ENCODE results near the gene NARS2.

The NARS2 gene

GRCh38 chr11:78595436-78596130 is 20.9 kb upstream of the NARS2 start:
- no peak for DNase-seq (ENCODE audit: insufficient read length, low spot score)
- no peak for FAIRE-seq
- TF ChIP-seq POLR2A (IDR thresholded peaks at IDR 0.05; ENCODE audit: low read depth, low read length) = no peak

DNA sequence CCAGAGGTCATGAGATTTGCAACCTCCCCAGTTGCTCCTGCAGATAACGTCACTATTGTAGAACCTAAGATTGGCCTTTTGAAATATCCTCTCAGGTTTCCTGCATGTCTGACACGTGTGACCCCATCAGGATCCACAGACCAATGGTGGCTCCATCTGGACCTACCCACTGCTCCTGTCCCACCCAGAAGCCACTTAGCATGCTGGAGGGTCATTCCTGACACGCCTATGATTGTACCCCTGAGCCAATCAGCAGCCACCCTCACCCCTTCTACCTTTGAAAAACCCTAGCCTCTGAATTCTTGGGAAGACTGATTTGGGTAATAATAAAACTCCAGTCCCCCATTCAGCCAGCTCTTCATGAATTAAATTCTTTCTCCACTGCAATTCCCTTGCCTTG is 20.1 kb upstream of the NARS2 start:
- DNase-seq (ENCODE audit: insufficient read length, low spot score) = no peak
- no peak for FAIRE-seq
- TF ChIP-seq POLR2A (IDR thresholded peaks at IDR 0.05; ENCODE audit: low read depth, low read length) = no peak

- TF ChIP-seq POLR2A (IDR thresholded peaks at IDR 0.05; ENCODE audit: low read depth, low read length) = no peak
- FAIRE-seq (no peak), DNase-seq (ENCODE audit: insufficient read length, low spot score) (no peak)
These were observed 13.9 kb upstream of the NARS2 start for GRCh38 chr11:78588517-78588916.

DNA sequence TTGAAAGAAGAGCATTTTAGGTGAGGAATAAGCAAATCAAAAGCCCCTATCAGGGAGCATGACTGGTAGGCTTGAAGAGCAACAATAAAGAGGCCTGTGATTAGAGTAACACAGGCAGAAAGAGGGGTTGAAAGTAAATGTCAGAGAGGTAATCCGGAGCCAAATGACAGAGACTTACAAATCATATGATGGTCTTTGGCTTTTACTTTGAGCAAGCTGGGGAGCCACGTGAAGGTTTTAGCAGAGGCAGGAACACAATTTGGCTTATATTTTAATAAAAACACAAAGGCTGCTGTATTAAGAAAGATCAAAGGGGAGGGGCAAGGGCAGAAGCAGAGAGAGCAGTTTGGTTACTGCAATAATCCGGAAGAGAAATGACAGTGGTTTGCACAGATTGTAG is 12.8 kb upstream of the NARS2 start:
- FAIRE-seq (no peak), DNase-seq (ENCODE audit: insufficient read length, low spot score) (no peak)
- no peak for TF ChIP-seq POLR2A (IDR thresholded peaks at IDR 0.05; ENCODE audit: low read depth, low read length)

- no peak for TF ChIP-seq POLR2A (IDR thresholded peaks at IDR 0.05; ENCODE audit: low read depth, low read length)
These were observed 11.9 kb upstream of the NARS2 start for GRCh38 chr11:78586452-78587046.

DNA sequence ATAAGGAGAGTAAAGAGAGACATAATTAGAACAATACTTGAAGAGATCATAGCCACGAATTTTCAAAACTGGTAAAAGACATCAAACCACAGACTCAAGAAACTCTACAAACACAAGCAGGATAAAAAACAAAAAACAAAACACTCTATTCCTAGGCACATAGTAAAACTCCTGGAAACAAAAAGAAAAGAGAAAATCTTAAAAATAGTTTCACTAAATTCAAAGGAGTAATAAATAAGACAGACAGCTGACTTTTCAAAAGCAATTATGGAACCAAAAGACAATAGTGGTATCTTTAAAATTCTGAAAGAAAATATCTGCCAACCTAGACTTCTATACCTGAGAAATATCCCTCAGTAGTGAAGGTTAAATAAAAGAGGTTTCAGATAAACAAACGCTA is 9.2 kb upstream of the NARS2 start:
- no peak for TF ChIP-seq POLR2A (IDR thresholded peaks at IDR 0.05; ENCODE audit: low read depth, low read length)
- no peak for DNase-seq (ENCODE audit: insufficient read length, low spot score)
- no peak for FAIRE-seq

More at GRCh38 chr11:78586452-78587046, 11.9 kb upstream of the NARS2 start:
- peak; percentile 70 for FAIRE-seq
- DNase-seq (ENCODE audit: insufficient read length, low spot score) = peak; percentile 13

GRCh38 chr11:78577495-78577894 is 2.8 kb upstream of the NARS2 start:
- DNase-seq (ENCODE audit: insufficient read length, low spot score) (no peak), FAIRE-seq (no peak)
- no peak for TF ChIP-seq POLR2A (IDR thresholded peaks at IDR 0.05; ENCODE audit: low read depth, low read length)

DNA sequence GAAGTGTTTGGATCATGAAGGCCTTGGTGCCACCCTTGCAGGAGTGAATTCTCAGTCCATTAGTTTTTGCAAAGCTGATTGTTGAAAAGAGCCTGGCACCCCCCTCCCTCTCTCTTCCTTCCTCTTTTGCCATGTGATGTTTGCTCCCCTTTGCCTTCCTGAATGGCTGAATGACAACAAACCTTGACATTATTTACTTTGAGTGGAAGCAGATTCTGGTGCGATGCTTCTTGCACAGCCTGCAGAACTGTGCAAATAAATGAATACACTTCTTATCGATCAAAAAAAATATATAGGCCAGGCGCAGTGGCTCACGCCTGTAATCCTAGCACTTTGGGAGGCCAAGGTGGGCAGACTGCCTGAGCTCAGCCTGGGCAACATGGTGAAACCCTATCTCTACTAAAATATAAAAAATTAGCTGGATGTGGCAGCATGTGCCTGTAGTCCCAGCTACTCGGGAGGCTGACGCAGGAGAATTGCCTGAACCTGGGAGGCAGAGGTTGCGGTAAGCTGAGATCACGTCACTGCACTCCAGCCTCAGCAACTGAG is 2.0 kb upstream of the NARS2 start:
- no peak for TF ChIP-seq POLR2A (IDR thresholded peaks at IDR 0.05; ENCODE audit: low read depth, low read length)
- no peak for DNase-seq (ENCODE audit: insufficient read length, low spot score)
- no peak for FAIRE-seq

GRCh38 chr11:78575478-78575877 is 814 bp upstream of the NARS2 start:
- no peak for TF ChIP-seq POLR2A (IDR thresholded peaks at IDR 0.05; ENCODE audit: low read depth, low read length)
- DNase-seq (ENCODE audit: insufficient read length, low spot score) = no peak

DNA sequence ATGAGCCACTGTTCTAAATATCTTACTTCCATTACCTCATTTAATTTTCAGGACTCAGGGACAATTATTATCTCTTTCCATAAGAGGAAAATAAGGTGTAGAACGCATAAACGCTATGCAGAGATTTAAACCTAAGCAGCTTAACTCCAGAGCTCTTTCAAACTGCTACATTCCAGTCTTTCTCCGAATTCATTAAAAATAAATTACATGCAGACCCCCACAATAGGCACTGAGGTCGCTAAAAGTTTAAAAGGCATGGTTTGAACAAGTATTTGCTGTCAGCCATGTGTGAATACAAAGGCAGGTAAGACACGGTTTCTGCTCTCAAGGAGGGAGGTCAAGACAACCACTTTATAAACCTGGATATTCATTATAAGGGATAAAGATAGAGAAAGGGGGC is 983 bp downstream of the NARS2 start:
- no peak for DNase-seq (ENCODE audit: insufficient read length, low spot score)

More at GRCh38 chr11:78575478-78575877, 814 bp upstream of the NARS2 start:
- FAIRE-seq = no peak

DNA sequence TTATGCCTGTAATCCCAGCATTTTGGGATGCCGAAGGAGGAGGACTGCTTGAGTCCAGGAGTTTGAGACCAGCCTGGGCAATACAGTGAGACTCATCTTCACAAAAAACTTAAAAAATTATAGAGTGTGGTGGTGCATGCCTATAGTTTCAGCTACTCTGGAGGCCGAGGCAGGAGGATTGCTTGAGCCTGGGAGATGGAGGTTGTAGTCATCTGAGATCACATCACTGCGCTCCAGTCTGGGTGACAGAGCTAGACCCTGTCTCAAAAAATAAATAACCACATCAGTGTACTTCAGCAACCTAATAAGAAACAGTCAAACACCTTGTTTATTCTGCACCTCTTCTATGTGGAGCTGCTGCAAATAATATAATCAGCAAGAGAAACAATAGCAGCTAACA is 1.4 kb downstream of the NARS2 start:
- FAIRE-seq (no peak), DNase-seq (ENCODE audit: insufficient read length, low spot score) (no peak)
- TF ChIP-seq POLR2A (IDR thresholded peaks at IDR 0.05; ENCODE audit: low read depth, low read length) = no peak

More for the DNA sequence above, 983 bp downstream of the NARS2 start:
- TF ChIP-seq POLR2A (IDR thresholded peaks at IDR 0.05; ENCODE audit: low read depth, low read length) = no peak
- FAIRE-seq = no peak

GRCh38 chr11:78572394-78572793 is 2.3 kb downstream of the NARS2 start:
- no peak for FAIRE-seq
- no peak for TF ChIP-seq POLR2A (IDR thresholded peaks at IDR 0.05; ENCODE audit: low read depth, low read length)
- DNase-seq (ENCODE audit: insufficient read length, low spot score) = no peak

DNA sequence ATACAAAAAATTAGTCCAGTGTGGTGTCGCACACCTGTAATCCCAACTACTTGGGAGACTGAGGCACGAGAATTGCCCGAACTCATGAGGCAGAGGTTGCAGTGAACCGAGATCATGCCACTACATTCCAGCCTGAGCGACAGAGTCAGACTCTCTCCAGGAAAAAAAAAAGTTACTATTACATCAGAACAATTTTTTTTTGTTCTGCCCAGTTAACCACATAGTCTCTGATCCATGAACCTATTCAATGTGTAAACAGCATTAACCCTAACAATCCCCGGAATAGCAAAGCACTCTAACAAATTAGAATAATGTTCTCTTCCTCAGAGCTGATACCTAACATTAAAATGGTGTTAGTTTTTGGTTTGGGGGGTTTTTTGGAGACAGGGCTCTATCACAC is 4.6 kb downstream of the NARS2 start:
- FAIRE-seq (no peak), DNase-seq (ENCODE audit: insufficient read length, low spot score) (no peak)
- TF ChIP-seq POLR2A (IDR thresholded peaks at IDR 0.05; ENCODE audit: low read depth, low read length) = no peak

DNA sequence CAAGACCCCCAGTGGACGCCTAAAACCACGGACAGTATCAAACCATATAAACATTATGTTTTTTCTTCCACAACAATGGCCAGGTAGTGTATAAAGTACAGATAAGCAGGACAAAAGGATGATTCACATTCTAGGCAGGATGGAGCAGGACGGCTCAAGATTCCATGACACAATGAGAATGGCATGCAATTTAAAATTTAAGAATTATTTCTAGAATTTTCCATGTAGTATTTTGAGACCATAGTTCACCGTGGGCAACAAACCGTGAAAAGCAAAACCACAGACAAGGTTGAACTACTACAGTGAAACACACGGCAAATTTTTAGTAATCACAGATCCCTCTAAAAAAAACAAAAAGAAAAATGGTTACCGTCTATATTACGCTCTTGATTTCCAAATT is 7.5 kb downstream of the NARS2 start:
- FAIRE-seq (peak; percentile 50), DNase-seq (ENCODE audit: insufficient read length, low spot score) (no peak)
- TF ChIP-seq POLR2A (IDR thresholded peaks at IDR 0.05; ENCODE audit: low read depth, low read length) = no peak

Measured in H54 (cell line).